ENCODE data around the gene TENT4B.

GRCh38 chr16:50272687-50273381, 119.7 kb downstream of the TENT4B start:
- TF ChIP-seq CTCF (IDR thresholded peaks at IDR 0.05) (no peak), ZFX (IDR thresholded peaks at IDR 0.05; ENCODE audit: borderline replicate concordance) (no peak)
